Loucy (cell line): ENCODE data around the gene CMTM7.
A peak's percentile ranks its signal among the peaks of the same experiment; 100 is the strongest.

ENCODE experiments used
- H2AFZ ChIP-seq: fragments of 200-600 bp; sonication (generic); 2 replicates; pipeline ENCODE4 v1.6.0; 2016; ENCODE audit warnings: antibody characterized with exemption, mild to moderate bottlenecking, low read length, moderate library complexity
- H3F3A ChIP-seq: fragments of 200-600 bp; 2 replicates; pipeline ENCODE4 v1.6.0; 2016; ENCODE audit warnings: antibody characterized with exemption, low read depth, mild to moderate bottlenecking
- H3K27me3 ChIP-seq: fragments of 200-600 bp; sonication (generic); 2 replicates; pipeline ENCODE4 v1.6.1; 2014; ENCODE audit warnings: low read length, mild to moderate bottlenecking; ENCODE audit not compliant: insufficient read depth, poor library complexity, severe bottlenecking
- H3K36me3 ChIP-seq: fragments of 200-600 bp; sonication (generic); 2 replicates; pipeline ENCODE4 v1.6.1; 2016; ENCODE audit warnings: low read length; ENCODE audit not compliant: insufficient read depth
- H3K4me1 ChIP-seq: fragments of 200-600 bp; sonication (generic); 2 replicates; pipeline ENCODE4 v1.5.1; 2014; ENCODE audit warnings: low read length, mild to moderate bottlenecking; ENCODE audit not compliant: insufficient read depth, poor library complexity, severe bottlenecking
- H3K4me2 ChIP-seq: fragments of 200-600 bp; sonication (generic); 2 replicates; pipeline ENCODE4 v1.6.0; 2014; ENCODE audit warnings: antibody characterized with exemption, low read length, low read depth, mild to moderate bottlenecking; ENCODE audit not compliant: poor library complexity, severe bottlenecking
- H3K4me3 ChIP-seq: fragments of 200-600 bp; sonication (generic); 2 replicates; pipeline ENCODE4 v1.5.1; 2014; ENCODE audit warnings: low read length, mild to moderate bottlenecking, mixed read lengths; ENCODE audit not compliant: poor library complexity, severe bottlenecking
- H3K79me2 ChIP-seq: fragments of 200-600 bp; sonication (generic); 2 replicates; pipeline ENCODE4 v1.6.1; 2014; ENCODE audit warnings: low read length; ENCODE audit not compliant: insufficient read depth
- H3K9ac ChIP-seq: fragments of 200-600 bp; sonication (generic); 2 replicates; pipeline ENCODE4 v1.6.0; 2014; ENCODE audit warnings: mild to moderate bottlenecking, low read depth, low read length, moderate library complexity; ENCODE audit not compliant: poor library complexity, severe bottlenecking
- H3K9me2 ChIP-seq: fragments of 200-600 bp; sonication (generic); replicated peaks from 2 replicates; pipeline ENCODE4 v1.6.1; 2016; ENCODE audit warnings: low read depth, low read length, mixed read lengths
- H3K9me3 ChIP-seq: fragments of 200-600 bp; sonication (generic); 2 replicates; pipeline ENCODE4 v1.6.1; 2014; ENCODE audit warnings: mild to moderate bottlenecking, antibody characterized with exemption, low read length, low read depth; ENCODE audit not compliant: insufficient read depth
- H4K20me1 ChIP-seq: fragments of 200-600 bp; sonication (generic); 2 replicates; pipeline ENCODE4 v1.6.0; 2014; ENCODE audit warnings: antibody characterized with exemption, low read length, mild to moderate bottlenecking; ENCODE audit not compliant: insufficient read depth, poor library complexity, severe bottlenecking
- CTCF ChIP-seq: fragments of 200-600 bp; sonication (generic); conservative IDR thresholded peaks from 2 replicates; pipeline ENCODE4 v1.5.1; 2014; ENCODE audit warnings: mild to moderate bottlenecking, antibody characterized with exemption, low read length
- EZH2phosphoT487 ChIP-seq: fragments of 200-600 bp; IDR thresholded peaks from 2 replicates; pipeline ENCODE4 v1.6.1; 2018; ENCODE audit warnings: antibody characterized with exemption, mild to moderate bottlenecking, moderate library complexity, borderline replicate concordance

The CMTM7 gene

DNA sequence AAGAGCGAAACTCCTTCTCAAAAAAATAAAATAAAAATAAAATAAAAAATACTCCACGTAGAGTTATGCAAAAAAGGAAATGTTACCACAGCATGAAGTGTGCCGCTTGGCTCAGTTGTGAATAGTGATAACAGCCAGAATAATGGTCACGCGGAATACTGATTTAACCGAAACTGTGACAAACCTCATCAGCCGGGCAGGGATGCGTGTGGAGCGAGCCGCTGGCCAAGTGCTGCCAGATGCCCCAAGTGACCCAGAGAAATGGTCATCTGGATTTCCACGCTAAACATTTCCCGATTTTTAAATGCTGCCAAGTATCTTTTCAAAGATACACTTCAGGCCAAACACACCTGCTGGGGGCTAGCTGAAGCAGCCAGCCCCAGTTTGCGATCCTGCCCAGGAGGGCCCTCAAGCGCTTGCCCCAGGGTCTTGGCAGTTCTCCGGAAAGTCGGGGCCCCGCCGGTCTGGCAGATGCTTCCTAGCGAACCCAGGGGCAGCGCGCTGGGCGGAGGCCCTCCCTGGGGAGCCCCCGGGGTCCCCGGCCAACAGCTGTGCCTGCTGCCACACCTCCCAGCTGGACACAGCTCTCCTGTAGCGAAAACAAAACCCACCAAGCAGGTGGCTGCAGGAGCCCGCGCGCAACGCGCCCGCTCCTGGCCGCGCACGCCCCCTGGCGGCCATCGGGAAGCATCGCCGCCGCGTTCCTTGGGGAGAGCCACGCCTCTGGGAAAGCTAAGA lies 75.8 kb downstream of the CMTM7 start:
- no peaks in the 10 kb centered on the region for H3K79me2 ChIP-seq
- no peaks in the 10 kb centered on the region for H4K20me1 ChIP-seq
- H3K9ac ChIP-seq = no peak overlapping the region
- peak; percentile 90 for TF ChIP-seq CTCF
- TF ChIP-seq EZH2phosphoT487 = no peak
- no peaks in the 10 kb centered on the region for H3K27me3 ChIP-seq
- no peaks in the 10 kb centered on the region for H3K9me2 ChIP-seq
- no peaks in the 10 kb centered on the region for H3K9me3 ChIP-seq
- H3K4me1 ChIP-seq = peaks cover 9% of the 10 kb centered on the region
- peak overlapping the region; percentile 61; the same call in 1 of the 2 replicates for H2AFZ ChIP-seq
- H3K4me3 ChIP-seq = no peak overlapping the region
- H3K36me3 ChIP-seq = peaks cover 7% of the 10 kb centered on the region; the same call in 1 of the 2 replicates
- no peak overlapping the region for H3K4me2 ChIP-seq
- H3F3A ChIP-seq = no peaks in the 10 kb centered on the region

- H3K4me1 ChIP-seq = peaks cover 9% of the 10 kb centered on the region
- peaks cover 15% of the 10 kb centered on the region; the same call in 1 of the 2 replicates for H3K36me3 ChIP-seq
- no peaks in the 10 kb centered on the region for H3K9me3 ChIP-seq
- H3K9me2 ChIP-seq = no peaks in the 10 kb centered on the region
- no peaks in the 10 kb centered on the region for H3K79me2 ChIP-seq
- no peak overlapping the region for H2AFZ ChIP-seq
- no peaks in the 10 kb centered on the region for H4K20me1 ChIP-seq
- H3K4me3 ChIP-seq = no peak overlapping the region
- H3K9ac ChIP-seq = no peak overlapping the region
- no peaks in the 10 kb centered on the region for H3K27me3 ChIP-seq
- no peaks in the 10 kb centered on the region for H3F3A ChIP-seq
- no peak overlapping the region for H3K4me2 ChIP-seq
- TF ChIP-seq CTCF (no peak), EZH2phosphoT487 (no peak)
These were observed 77.7 kb downstream of the CMTM7 start for GRCh38 chr3:32469151-32469874.

DNA sequence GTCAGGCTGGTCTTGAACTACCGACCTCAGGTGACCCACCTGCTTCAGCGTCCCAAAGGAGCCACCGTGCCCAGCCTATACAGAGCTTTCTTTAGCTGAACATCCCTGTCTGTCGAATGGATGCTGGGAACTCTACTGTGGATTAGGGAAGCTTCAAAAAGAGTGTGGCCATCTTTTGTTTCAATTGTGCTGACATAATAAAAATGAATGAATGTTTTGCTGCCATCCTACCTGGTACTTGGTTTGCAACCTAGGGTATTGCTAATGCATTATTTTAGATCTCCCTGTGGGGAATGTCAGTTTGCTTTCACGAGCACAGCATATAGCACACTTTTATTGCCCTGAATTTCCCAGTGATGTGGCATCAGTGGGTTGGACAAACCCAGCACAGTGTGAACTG lies 78.7 kb downstream of the CMTM7 start:
- Histone ChIP-seq H4K20me1 (no peaks in the 10 kb centered on the region), H3F3A (no peaks in the 10 kb centered on the region), H3K27me3 (no peaks in the 10 kb centered on the region), H3K9me3 (no peaks in the 10 kb centered on the region), H3K79me2 (no peaks in the 10 kb centered on the region), H3K4me3 (no peak overlapping the region), H3K9me2 (no peaks in the 10 kb centered on the region), H3K4me1 (peaks cover 9% of the 10 kb centered on the region), H2AFZ (no peak overlapping the region), H3K9ac (no peak overlapping the region), H3K36me3 (peaks cover 16% of the 10 kb centered on the region; the same call in 1 of the 2 replicates), H3K4me2 (no peak overlapping the region)
- TF ChIP-seq EZH2phosphoT487 (no peak), CTCF (no peak)
